C4-2B (cell line): ENCODE measurements around the gene GEN1.

Source experiments
- CTCF ChIP-seq: fragments of 450-650 bp; conservative IDR thresholded peaks from 2 replicates; pipeline ENCODE4 v1.5.1; 2017; ENCODE audit warnings: mild to moderate bottlenecking
- ZFX ChIP-seq: fragments of 450-650 bp; IDR thresholded peaks from 2 replicates; pipeline ENCODE4 v1.6.1; 2017

GRCh38 chr2:17752246-17752645 lies 1.7 kb upstream of the GEN1 start:
- no peak for TF ChIP-seq CTCF
- TF ChIP-seq ZFX: no peak
